DMS153 treated with DMSO at 0.1 percent for 48 hours (cell line): Measurements from ENCODE around the gene DCAKD.
"Not testable (repeated sequence)": the region's sequence is repeated elsewhere in the genome, so short reads cannot be mapped to it uniquely, and the experiment has no call there.

Source experiments
- DNase-seq: peaks from one replicate; lab custom pipeline; 2025; ENCODE audit not compliant: unreplicated experiment; lab: John Stamatoyannopoulos, UW

DCAKD gene

DNA sequence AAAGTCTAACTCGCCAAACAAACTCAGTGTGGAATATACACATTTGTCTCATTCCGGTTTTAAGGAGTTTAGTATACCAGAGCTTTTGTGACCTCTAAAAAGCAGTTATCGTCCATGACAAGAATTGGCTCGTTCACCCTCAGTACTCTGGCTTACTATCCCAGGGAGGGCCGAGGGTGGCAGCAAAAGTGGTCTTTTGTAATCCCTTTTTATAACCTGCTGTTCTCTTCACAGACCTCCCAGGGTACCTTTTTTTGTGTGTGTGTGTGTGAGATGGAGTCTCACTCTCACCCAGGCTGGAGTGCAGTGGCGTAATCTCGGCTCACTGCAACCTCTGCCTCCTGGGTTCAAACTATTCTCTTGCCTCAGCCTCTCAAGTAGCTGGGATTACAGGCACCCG is 18.6 kb upstream of the DCAKD start:
- DNase-seq = no peak

GRCh38 chr17:45067637-45068036 is 16.2 kb upstream of the DCAKD start:
- no peak for DNase-seq

DNA sequence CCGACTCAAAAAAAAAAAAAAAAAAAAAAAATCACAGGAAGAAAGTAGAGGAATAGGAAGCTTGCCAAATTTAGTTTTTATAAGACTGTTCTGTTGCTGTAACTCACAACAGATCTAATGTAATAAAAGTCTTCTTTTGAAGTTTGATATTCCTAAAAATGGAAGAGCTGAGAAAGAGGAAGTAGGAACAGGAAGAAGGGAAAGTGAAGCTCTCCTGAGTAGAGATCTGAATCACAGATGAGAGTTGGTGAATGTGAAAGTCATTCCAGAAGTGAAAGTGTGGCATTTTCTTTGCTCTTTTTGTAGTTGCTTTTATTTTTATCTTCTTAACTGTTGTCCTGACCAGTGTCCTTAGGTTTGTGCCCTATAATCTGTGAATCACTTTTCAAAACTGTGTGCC is 11.8 kb upstream of the DCAKD start:
- no peak for DNase-seq

- DNase-seq = no peak
These were observed 10.3 kb upstream of the DCAKD start for GRCh38 chr17:45061606-45062205.

DNA sequence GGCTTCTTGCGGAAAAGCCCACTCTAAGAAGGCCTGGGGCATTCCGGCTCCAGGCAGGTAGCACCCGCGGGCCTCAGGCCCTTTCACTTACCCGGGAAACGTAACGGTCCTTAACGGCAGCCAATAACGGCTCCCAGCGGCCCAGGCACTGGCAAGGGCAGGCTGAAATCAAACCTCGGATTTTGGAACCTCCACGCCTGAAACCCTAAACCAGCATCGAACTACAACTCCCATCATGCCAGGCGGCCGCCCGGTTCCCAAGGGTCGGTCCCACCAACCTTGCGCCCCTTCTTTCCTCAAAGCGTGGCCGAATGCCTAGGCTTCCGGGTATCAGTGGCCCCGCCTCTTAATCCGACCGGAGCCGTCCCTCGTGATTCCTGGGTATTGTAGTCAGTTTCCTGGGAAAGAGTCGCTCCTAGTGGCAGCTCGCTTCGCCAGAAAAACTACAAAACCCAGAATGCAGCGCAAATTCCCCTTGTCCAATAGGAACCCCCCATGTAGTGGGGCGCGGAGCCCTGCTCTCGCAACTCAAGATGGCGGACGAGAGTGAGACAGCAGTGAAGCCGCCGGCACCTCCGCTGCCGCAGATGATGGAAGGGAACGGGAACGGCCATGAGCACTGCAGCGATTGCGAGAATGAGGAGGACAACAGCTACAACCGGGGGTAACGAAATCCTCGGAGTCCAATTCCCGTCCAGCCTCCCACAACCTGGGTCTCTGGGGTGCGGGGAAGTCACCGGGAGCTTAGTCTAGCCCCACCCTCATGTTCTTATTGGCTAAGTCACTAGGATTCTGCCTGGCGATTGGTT is 9.6 kb upstream of the DCAKD start, which contains the start of gene NMT1:
Gene NMT1, plus strand, starts transcription at position 521 of the 809 bp plus-strand sequence. Its CDS starts 13 bp downstream, at position 534.
- DNase-seq = peak; percentile 95

- no peak for DNase-seq
These were observed 9.0 kb upstream of the DCAKD start for GRCh38 chr17:45060382-45060796.

DNA sequence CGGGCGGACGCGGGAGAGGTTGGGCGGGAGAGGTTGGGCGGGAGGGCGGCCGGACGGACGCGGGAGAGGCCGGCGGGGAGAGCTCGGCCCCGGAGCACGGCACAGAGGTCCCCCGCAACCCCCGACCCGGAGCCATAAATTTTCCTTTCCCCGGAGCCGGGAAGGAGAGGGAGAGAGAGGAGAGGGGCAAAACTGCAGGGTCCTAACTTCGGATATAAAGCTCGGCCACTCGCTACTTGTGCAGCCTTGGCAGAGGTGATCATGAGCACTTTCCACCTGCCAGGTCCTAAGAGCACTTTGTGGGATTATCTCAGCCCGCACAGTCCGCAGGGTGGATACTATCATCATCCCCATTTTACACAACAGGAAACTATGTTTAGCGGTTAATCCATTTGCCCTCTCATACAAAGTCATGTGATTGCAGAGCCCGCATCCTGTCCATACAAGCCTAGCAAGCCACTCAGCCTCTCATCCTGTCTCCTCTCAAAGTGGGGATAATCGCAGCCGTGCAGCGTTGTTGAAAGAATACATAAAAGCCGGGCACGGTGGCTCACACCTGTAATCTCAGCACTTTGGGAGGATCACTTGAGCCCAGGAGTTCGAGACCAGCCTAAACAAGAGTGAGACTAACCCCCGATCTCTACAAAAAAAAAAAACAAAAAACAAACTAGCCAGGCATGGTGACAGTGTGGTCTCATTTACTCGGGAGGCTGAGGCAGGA is 780 bp upstream of the DCAKD start:
- peak; percentile 50 for DNase-seq

- DNase-seq = not testable (repeated sequence)
These were observed 254 bp upstream of the DCAKD start for GRCh38 chr17:45051720-45052051.

GRCh38 chr17:45050481-45051059 is 862 bp downstream of the DCAKD start:
- DNase-seq = no peak

DNA sequence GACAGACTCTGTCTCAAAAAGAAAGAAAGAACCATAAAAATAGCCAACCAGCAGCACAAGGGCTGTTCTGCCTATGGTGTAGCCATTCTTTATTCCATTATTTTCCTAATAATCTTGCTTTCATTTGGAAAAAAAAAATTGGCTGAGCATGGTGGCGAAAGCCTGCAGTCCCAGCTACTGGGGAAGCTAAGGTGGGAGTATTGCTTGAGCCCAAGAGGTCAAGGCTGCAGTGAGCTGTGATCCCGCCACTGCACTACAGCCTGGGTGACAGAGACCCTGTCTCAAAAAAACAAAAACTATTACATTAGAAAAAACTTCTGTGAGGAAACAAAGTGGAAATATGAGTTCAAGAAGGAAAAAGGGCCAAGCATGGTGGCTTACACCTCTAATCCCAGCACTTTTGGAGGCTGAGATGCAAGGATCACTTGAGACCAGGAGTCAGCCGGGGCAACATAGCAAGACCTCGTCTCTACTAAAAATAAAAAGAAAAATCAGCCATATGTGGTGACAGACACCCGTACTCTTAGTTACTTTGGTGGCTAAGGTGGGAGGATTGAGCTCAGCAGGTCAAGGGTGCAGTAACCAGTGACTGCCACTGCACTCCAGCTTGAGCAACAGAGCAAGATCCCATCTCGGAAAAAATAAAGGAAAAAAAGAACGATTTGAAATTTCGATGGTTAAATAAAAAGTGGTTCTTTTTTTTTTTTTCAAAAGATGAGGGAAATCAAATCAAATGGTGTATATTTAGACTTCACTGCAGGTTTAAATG is 2.5 kb downstream of the DCAKD start:
- DNase-seq = no peak

- DNase-seq = no peak
These were observed 4.8 kb downstream of the DCAKD start for GRCh38 chr17:45046537-45047125.

- no peak for DNase-seq
These were observed 7.5 kb downstream of the DCAKD start for GRCh38 chr17:45043813-45044540.

- no peak for DNase-seq
These were observed 8.9 kb downstream of the DCAKD start for GRCh38 chr17:45042346-45043120.

GRCh38 chr17:45040459-45040858 is 11.0 kb downstream of the DCAKD start:
- no peak for DNase-seq

DNA sequence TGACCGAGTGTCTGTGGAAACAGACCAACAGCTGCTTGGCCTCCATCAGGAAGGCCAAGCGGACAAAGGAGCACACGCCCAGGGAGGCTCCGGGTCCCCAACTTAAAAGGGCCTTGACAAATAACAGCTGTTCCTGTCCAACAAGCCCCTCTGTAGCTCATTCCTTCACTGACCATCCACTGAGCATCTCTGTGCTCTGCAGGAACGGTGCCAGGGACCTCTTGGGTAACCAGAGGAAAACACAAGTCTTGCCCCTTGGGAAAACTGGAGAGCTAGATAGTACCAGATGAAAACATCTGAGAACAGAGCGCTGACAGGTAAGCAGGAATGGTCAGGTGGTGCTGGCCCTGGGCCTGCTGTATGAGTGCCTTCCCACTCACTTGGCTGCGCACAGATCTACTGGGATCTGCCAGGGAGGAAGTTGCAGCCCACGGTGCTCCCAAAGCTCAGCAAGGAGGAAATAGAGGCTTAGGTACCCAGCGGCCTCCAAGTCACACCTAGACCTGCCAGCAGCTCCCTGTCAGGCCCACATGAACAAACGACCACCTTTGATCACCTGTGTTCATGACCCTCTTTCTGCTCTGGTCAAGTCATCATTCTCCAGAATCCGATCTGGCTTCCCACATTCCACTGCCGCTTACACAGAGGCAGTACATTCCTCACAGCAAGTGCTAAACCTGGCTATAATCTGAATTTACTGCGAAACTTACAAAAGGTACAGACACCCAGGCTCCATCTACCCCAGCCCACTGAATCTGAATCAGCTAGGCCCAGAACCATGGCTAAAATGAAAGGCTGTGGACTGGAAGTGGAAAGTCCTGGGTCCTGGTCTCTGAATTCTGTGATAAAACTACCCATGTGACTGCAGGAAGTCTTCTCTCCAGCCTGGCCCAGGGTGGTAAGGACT is 12.5 kb downstream of the DCAKD start:
- DNase-seq = no peak

DNA sequence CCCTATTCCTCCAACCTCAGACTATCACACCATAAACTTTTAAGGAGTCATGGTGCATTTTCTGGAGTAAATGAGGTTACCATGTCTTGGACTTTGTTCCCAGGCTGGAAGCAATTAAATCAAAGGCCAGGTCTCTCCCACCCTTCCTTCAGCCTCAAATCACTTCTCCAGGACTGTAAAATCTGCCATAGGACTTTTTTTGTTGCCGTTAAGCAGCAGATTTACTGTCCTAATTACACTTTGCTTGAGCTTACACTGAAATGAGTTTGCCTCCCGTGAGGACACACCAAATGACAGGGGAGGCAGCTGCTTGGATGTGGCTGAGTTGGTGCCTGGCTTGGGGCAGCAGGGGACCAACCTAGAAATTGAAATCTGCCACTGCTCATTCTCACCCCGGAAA is 14.7 kb downstream of the DCAKD start:
- DNase-seq = no peak

DNA sequence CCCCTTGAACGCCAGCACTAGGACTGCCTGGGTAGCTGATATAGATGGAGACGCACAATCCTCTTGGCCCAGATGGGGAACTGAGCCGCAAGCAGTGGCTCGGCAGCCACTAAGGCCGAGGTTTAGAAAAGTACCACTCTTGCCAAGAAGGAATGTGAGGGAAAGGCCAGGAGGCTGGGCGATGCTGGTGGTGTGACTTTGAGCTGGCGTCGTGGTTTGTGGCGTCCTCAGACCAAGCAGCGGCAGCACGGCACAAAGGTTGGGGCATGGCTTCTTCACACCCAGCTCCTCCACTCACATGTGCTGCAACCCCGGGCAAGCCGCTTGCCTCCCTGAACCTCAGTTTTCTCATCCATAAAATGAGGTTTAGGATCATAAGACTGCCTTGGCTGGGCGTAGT is 15.6 kb downstream of the DCAKD start:
- no peak for DNase-seq

- DNase-seq = no peak
These were observed 16.8 kb downstream of the DCAKD start for GRCh38 chr17:45034599-45034998.
